ENCODE results near the gene IL21R.

IL21R gene

GRCh38 chr16:27472091-27473020 lies 70.4 kb downstream of the IL21R start:
- peaks cover 54% of the 10 kb centered on the region for H3K36me3 ChIP-seq (ENCODE audit: control insufficient read depth, insufficient read depth, low read length)
- no peak for DNase-seq (ENCODE audit: extremely low read depth, insufficient read length)
- no peak overlapping the region for H3K4me3 ChIP-seq (replicated peaks; ENCODE audit: low read depth, low read length)
- no peaks in the 10 kb centered on the region for H3K27me3 ChIP-seq (replicated peaks; ENCODE audit: control insufficient read depth, insufficient read depth, low read length)
- TF ChIP-seq CTCF (IDR thresholded peaks at IDR 0.05; ENCODE audit: insufficient read depth, low read length, poor library complexity, severe bottlenecking): no peak

GRCh38 chr16:27473101-27473900 lies 71.3 kb downstream of the IL21R start:
- no peak overlapping the region for H3K4me3 ChIP-seq (replicated peaks; ENCODE audit: low read depth, low read length)
- DNase-seq (ENCODE audit: extremely low read depth, insufficient read length): no peak
- H3K27me3 ChIP-seq (replicated peaks; ENCODE audit: control insufficient read depth, insufficient read depth, low read length): no peaks in the 10 kb centered on the region
- H3K36me3 ChIP-seq (ENCODE audit: control insufficient read depth, insufficient read depth, low read length): peaks cover 53% of the 10 kb centered on the region
- no peak for TF ChIP-seq CTCF (IDR thresholded peaks at IDR 0.05; ENCODE audit: insufficient read depth, low read length, poor library complexity, severe bottlenecking)

- H3K36me3 ChIP-seq (ENCODE audit: control insufficient read depth, insufficient read depth, low read length): peaks cover 48% of the 10 kb centered on the region
- H3K27me3 ChIP-seq (replicated peaks; ENCODE audit: control insufficient read depth, insufficient read depth, low read length): no peaks in the 10 kb centered on the region
- no peak overlapping the region for H3K4me3 ChIP-seq (replicated peaks; ENCODE audit: low read depth, low read length)
- TF ChIP-seq CTCF (IDR thresholded peaks at IDR 0.05; ENCODE audit: insufficient read depth, low read length, poor library complexity, severe bottlenecking): no peak
- no peak for DNase-seq (ENCODE audit: extremely low read depth, insufficient read length)
These were observed 72.1 kb downstream of the IL21R start for GRCh38 chr16:27474041-27474440.

GRCh38 chr16:27474921-27475320 lies 72.9 kb downstream of the IL21R start:
- no peak for TF ChIP-seq CTCF (IDR thresholded peaks at IDR 0.05; ENCODE audit: insufficient read depth, low read length, poor library complexity, severe bottlenecking)
- Histone ChIP-seq H3K27me3 (replicated peaks; ENCODE audit: control insufficient read depth, insufficient read depth, low read length) (no peaks in the 10 kb centered on the region), H3K36me3 (ENCODE audit: control insufficient read depth, insufficient read depth, low read length) (peaks cover 41% of the 10 kb centered on the region), H3K4me3 (replicated peaks; ENCODE audit: low read depth, low read length) (no peak overlapping the region)
- no peak for DNase-seq (ENCODE audit: extremely low read depth, insufficient read length)

DNA sequence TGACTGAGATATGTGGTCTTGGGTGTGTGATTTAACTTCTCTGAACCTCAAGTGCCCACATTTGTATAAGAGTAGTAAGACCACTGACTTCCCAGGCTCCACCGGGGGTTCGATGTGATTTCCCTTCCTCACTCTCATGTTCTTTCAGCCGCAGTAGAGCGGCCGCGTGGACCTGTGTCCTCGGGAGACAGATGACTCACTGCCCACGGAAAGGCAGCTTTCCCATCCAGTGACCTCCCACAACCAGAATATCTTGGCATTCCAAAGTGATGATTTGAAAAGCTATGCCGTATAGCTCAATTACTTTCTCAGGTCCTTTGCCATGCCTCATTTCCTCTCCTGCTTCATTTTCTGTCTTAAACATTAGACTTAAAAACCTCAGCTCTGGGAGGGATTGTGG lies 73.6 kb downstream of the IL21R start:
- no peak for DNase-seq (ENCODE audit: extremely low read depth, insufficient read length)
- TF ChIP-seq CTCF (IDR thresholded peaks at IDR 0.05; ENCODE audit: insufficient read depth, low read length, poor library complexity, severe bottlenecking): no peak
- Histone ChIP-seq H3K27me3 (replicated peaks; ENCODE audit: control insufficient read depth, insufficient read depth, low read length) (no peaks in the 10 kb centered on the region), H3K36me3 (ENCODE audit: control insufficient read depth, insufficient read depth, low read length) (peaks cover 37% of the 10 kb centered on the region), H3K4me3 (replicated peaks; ENCODE audit: low read depth, low read length) (no peak overlapping the region)
